Iris pigment epithelial cell (primary cell): ENCODE measurements around the gene IPPK.

Source experiments
- DNase-seq: peaks from one replicate; pipeline ENCODE4 v3.0.0-alpha.2; 2011; ENCODE audit warnings: low read depth

IPPK gene

DNA sequence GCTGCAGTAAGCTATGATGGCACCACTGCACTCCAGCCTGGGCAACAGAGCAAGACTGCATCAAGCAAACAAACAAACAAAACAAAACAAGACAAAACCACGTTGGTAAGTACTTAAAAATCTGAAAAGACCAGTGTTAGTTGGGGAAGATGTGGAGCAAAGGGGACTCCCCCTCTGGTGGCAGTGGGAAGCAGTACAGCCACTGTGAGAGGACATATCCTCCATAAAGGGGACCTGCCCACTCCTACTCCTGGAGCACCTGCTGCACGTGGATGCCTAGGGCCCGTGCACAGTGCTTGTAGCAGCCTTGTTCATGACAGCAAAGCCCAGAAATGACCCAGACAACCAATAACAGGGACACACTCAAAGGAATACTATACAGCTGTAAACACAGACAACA, 17.0 kb upstream of the IPPK start:
- DNase-seq, result no peak

DNA sequence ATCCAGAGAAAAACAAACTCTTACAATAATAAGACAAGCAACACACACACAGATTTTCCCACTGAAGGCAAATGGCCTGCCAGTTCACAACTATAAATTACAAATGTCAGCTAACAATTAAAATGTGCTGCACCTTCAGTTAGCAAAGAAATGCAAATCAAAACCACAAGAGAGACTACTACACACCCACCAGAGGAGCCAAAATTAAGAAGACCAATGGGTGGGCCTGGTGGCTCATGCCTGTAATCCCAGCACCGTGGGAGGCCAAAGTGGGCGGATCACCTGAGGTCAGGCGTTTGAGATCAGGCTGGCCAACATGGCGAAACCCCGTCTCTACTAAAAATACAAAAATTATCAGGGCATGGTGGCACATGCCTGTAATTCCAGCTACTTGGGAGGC, 15.1 kb upstream of the IPPK start:
- DNase-seq, result no peak

DNA sequence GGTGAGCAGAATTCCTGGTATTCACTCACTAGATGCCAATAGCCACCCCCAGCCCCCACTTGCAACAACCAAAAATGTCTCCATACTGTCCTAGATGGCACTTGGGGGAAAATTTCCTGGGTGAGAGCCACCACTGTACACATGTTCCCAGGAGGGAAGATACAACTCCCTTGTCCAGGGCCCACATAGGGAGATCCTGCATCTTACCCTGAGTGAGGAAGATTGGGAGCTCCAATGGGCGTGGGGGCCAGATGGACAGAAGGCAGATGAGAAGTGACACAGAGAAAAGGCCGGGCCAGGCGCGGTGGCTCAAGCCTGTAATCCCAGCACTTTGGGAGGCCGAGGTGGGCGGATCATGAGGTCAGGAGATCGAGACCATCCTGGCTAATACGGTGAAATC, 12.3 kb upstream of the IPPK start:
- DNase-seq, result no peak

DNA sequence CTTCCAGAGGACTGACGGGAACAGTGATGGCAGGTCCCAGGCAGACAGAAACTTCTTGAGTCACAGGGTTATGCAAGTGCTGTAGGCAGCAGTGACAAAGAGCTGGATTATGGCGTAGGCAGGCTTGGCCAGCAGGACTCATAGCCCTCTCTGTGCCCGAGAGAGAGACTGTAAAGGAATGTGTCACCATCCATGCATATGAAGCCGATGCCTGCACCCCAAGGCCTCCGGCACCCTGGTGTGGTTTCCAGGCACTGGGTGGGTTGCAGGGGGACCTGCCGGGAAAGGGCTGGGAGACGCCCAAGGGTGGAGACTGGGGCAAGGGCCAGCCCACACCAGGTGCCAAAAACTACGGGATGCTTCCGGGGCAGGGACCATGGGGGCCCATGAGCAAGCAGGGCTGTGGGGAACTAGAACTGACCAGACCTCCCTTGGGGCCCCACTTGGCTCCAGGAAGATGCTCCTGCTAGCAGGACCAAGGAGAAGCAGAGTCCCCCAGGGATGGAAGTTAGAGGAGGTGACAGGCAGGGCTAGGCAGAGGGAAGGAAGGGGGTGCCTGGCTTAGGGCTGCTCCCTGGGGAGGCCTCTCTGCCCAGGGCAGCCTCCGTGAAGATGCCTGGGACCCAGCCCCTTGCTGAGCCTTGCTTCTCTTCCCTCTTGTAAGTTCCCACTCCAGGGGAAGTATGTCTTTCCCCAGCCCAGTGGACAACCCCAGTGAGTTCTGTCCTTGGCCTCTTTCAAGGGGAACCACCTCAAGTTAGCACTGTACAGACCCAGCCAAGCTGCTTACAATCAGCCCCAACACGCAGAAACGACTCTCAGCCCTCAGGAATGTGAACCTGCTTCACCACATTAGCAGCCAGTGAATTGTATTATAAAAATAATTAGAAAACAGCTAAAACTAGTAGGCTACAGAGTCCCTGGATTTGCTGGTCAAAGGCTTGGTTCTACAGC, 10.5 kb upstream of the IPPK start:
- peak; percentile 45 for DNase-seq

- no peak for DNase-seq
These were observed 9.7 kb upstream of the IPPK start for GRCh38 chr9:92679413-92680165.

DNA sequence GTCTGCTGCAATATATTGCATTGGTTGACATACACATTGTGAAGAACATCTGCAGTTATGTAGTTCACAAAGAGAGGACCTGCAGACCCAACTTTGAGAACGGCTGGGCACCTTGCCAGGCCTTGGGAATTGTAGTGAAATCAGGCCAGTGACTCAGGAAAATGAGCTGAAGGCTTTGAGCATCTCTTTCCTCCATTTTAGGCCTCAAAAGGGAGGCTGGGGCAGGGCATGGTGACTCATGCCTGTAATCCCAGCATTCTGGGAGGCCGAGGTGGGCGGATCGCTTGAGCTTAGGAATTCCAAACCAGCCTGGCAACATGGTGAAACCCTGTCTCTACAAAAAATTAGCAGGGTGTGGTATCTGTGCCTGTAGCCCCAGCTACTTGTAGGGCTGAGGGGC, 1.4 kb upstream of the IPPK start:
- DNase-seq, result peak; percentile 91

GRCh38 chr9:92669527-92669889, 423 bp downstream of the IPPK start:
- no peak for DNase-seq

- peak; percentile 84 for DNase-seq
These were observed 995 bp downstream of the IPPK start for GRCh38 chr9:92668746-92669526.

DNA sequence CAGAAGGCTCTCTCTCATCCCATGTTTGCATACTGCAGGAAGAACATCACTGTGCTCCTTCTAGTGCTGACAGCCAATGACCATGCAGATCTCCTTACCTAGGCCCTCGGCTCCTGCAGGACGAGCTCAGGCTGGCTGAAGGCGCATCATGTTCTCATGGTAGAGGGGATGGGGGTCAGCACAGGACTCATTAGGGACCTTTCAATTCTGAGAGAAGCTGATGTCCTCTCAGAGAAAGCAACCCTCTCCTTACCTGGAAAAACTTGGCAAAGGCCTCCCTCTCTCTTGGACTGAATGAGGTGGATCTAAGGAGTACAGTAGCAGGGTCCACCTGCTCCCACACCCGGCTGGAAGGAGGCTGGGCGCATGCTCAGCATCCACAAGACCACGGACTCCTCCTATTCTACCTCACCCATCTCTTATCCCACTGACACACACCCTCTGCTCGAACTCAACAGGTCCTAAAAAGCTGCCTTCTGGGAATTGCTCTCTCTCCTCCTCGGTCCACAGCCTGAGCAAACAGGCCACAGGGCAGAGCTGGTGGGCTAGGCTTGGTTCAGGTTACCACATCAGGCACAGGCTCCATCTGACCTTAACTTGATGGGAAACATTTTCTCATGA, 2.9 kb downstream of the IPPK start:
- no peak for DNase-seq

DNA sequence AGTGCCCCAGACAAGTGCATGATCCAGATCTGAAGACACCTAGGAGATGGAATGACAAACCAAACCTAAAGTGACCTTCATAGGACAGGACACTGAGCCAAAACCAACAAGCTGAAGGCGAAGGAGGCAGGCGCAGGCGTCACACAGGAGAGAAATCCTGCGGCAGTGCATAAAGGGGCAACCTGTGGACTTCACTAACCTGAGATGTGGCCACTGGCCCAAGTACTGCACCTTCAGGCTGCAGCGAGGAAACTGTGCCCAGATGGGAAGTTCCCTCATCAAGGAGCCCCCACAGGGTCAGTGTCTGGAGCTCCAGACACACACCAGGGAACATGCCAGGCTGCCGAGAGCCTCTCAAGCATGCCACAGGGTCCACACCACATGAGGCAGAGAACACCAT, 3.7 kb downstream of the IPPK start:
- no peak for DNase-seq

GRCh38 chr9:92665836-92666235, 4.1 kb downstream of the IPPK start:
- DNase-seq, result no peak

GRCh38 chr9:92664394-92665152, 5.4 kb downstream of the IPPK start:
- no peak for DNase-seq

DNA sequence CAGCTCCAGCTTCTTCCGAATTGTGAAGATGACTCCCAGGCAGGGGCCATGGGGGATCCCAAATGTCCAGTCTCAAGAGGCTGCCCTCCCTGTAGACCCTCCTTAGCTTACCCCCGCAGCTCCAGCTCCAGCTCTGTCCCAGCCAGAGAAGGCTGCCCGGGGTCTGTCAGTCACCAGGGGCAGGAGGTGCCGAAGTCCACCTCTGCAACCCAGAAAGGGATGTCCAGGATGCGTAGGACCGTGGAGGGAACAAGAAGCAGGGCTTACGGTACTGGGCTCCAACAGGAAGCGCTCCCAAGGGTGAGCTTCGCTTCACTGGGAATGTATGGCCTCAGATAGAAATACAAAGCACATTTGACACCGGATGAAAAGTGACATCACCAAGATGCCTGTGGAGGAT, 6.0 kb downstream of the IPPK start:
- DNase-seq, result no peak

DNA sequence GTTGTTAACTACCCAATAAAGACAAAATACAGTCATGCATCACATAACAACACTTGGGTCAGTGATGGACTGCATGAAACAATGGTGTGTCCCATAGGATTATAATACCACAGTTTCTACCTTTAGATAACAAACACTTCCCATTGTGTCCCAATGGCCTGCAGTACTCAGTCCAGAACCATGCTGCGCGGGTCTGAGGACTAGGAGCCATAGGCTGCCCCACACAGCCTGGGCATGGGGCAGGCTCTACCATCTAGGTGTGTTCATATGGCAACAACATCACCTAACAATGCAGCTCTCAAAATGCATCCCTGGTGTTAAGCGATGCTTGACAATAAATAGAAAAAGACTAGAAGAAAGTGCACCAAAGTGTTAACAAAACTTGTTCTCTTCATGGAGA, 6.8 kb downstream of the IPPK start:
- no peak for DNase-seq

DNA sequence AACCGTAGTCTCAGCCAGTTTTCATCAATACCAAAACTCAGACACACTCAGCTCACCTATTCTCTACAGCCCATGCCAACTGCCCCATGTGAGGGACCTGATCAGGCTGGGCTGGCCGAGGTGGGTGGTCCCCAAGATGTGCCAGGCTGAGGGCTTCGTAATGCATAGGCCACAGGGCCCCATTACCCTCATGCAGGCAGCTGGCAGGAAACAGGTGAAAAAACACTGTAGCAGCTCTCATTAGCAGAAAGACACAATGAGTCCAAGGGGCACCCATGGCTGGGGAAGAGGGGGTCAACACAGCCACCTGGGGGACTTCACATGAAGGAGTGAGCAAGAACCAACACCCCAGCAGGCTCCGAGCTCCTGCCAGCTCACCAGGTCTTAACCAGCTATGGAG, 8.2 kb downstream of the IPPK start:
- no peak for DNase-seq

GRCh38 chr9:92661127-92661526, 8.8 kb downstream of the IPPK start:
- no peak for DNase-seq

GRCh38 chr9:92660266-92660665, 9.7 kb downstream of the IPPK start:
- DNase-seq, result no peak

DNA sequence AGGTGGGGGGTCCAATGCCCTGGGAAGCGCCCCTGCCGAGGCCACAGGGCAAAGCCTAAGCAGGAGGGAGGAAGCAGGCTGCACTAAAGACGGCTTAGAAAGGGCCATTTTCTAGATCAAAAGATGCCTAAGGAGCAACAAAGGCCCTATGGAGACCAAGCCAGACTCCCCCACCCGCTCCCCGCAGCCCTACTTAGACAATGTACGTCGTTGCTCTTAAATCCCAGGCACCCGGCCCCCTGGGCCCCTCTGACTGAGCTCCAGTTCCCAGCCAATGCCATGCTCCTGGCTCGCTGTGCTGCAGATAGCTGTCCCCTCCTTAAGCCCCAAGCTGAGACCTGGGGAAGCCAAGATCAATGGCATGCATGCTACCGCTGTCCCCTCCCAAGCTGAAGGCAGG, 10.3 kb downstream of the IPPK start:
- DNase-seq, result no peak

- DNase-seq, result no peak
These were observed 11.3 kb downstream of the IPPK start for GRCh38 chr9:92658611-92659010.

DNA sequence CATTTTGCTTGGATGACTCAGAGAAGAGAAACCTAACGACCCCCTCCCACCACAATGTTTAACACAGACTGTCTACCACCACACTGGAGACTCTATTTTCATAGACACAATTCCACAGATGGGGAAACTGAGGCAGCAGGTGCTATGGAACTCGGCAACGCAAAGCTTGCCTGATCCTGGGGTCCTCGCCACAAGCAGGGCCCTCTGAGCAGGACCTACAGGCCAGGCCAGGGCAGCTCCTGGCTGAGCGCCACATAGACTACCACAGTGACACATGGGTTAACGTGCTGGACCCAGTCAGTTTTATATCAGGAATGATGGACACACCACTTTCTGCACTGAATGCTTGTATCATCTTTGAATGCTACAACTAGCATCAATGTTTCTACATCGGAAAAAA, 11.8 kb downstream of the IPPK start:
- DNase-seq, result no peak

GRCh38 chr9:92657296-92658094, 12.4 kb downstream of the IPPK start:
- no peak for DNase-seq
